HCT116 (cell line): ENCODE results near the gene ABCA1. TPM values are rescaled to one million over a fixed set of nuclear protein-coding genes. Genes with fewer than 3 reads are reported as not detected.

Experiments used
- ATAC-seq: fragments of 200-7000 bp; cut with Tn5 transposase; 2 replicates; pipeline ENCODE4 v1.9.1; 2020; ENCODE audit warnings: mild to moderate bottlenecking, moderate library complexity
- BruUV-seq: library from RNA; stranded (reverse); fragments of 400-500 nt; replicated peaks from 2 replicates; lab custom pipeline; 2021; lab: Mats Ljungman, UMichigan
- CTCF ChIA-PET: fragments of 300-600 bp; sonication (Branson Sonifier 250); formaldehyde crosslinking; loops from one replicate; lab custom pipeline; 2021; ENCODE audit warnings: antibody characterized with exemption; lab: Charles Lee
- POLR2A ChIA-PET: fragments of 300-600, 350-600 bp; sonication (Branson Sonifier 250); formaldehyde crosslinking; loops from one replicate; lab custom pipeline; 2021; ENCODE audit warnings: antibody characterized with exemption; lab: Charles Lee
- RAD21 ChIA-PET, 2 experiments: fragments of 300-600 bp; sonication (Branson Sonifier 250); formaldehyde crosslinking; loops; one replicate each; lab custom pipeline; 2023; ENCODE audit warnings: low total read pairs in 2 of 2; ENCODE audit not compliant: uncharacterized antibody in 2 of 2, unreplicated experiment in 2 of 2, low non-redundant PET in 1 of 2; lab: Charles Lee
- DNase-seq: peaks from one replicate; pipeline ENCODE4 v3.0.0-alpha.2; 2010; ENCODE audit warnings: low read depth, low spot score
- H2AFZ ChIP-seq: fragments of 200-600 bp; shearing (Covaris generic), sonication (generic); 2 replicates; pipeline ENCODE4 v1.6.1; 2017; ENCODE audit warnings: low read depth, mixed run types, mixed read lengths, antibody characterized with exemption, low read length; ENCODE audit not compliant: poor library complexity, severe bottlenecking
- H3K27ac ChIP-seq: 2 replicates; pipeline ENCODE4 v1.5.1; 2012; ENCODE audit warnings: low read depth, low read length
- H3K27me3 ChIP-seq: fragments of 200-600 bp; sonication (generic); 2 replicates; pipeline ENCODE4 v1.6.1; 2016; ENCODE audit warnings: mixed run types, low read length, mixed read lengths; ENCODE audit not compliant: insufficient read depth
- H3K36me3 ChIP-seq, 2 experiments: fragments of 200-500 bp in 1 of 2; fragments of 200-600 bp in 1 of 2; sonication (Bioruptor generic) in 1 of 2; sonication (generic) in 1 of 2; 2 replicates each; pipeline versions ENCODE4 v1.5.1 to v1.6.1; 2014 to 2016; ENCODE audit warnings: low read length in 2 of 2, inconsistent platforms in 1 of 2, mixed read lengths in 1 of 2, mixed run types in 1 of 2; ENCODE audit not compliant: insufficient read depth in 2 of 2, control insufficient read depth in 1 of 2
- H3K4me1 ChIP-seq, 2 experiments: fragments of 200-600 bp in 1 of 2; sonication (generic) in 1 of 2; 2 replicates each; pipeline versions ENCODE4 v1.5.1 to v1.6.1; 2012 to 2017; ENCODE audit warnings: low read length in 2 of 2, inconsistent platforms in 1 of 2, mild to moderate bottlenecking in 1 of 2, mixed read lengths in 1 of 2, mixed run types in 1 of 2, moderate library complexity in 1 of 2; ENCODE audit not compliant: insufficient read depth in 2 of 2, control insufficient read depth in 1 of 2
- H3K4me2 ChIP-seq: fragments of 200-600 bp; sonication (generic); 2 replicates; pipeline ENCODE4 v1.6.1; 2017; ENCODE audit warnings: mixed run types, low read length, mixed read lengths
- H3K4me3 ChIP-seq, 2 experiments: fragments of 200-600 bp in 1 of 2; sonication (generic) in 1 of 2; replicated peaks in 1 of 2; 2 replicates each; pipeline ENCODE4 v1.5.1; 2011 to 2016; ENCODE audit warnings: low read length in 2 of 2, control low read depth in 1 of 2, low read depth in 1 of 2, mild to moderate bottlenecking in 1 of 2, mixed read lengths in 1 of 2, mixed run types in 1 of 2
- H3K79me2 ChIP-seq: fragments of 200-600 bp; sonication (generic); 2 replicates; pipeline ENCODE4 v1.6.1; 2017; ENCODE audit warnings: mild to moderate bottlenecking, mixed run types, low read length, moderate library complexity, mixed read lengths; ENCODE audit not compliant: insufficient read depth
- H3K9ac ChIP-seq: fragments of 200-600 bp; sonication (generic); 2 replicates; pipeline ENCODE4 v1.6.1; 2016; ENCODE audit warnings: low read length, mixed read lengths
- H3K9me2 ChIP-seq: fragments of 200-600 bp; sonication (generic), shearing (Covaris generic); 2 replicates; pipeline ENCODE4 v1.6.1; 2017; ENCODE audit warnings: mixed run types, mild to moderate bottlenecking, moderate library complexity; ENCODE audit not compliant: insufficient read depth
- H3K9me3 ChIP-seq, 2 experiments: fragments of 200-500 bp in 1 of 2; fragments of 200-600 bp in 1 of 2; sonication (Bioruptor generic) in 1 of 2; sonication (generic) in 1 of 2; 2 replicates each; pipeline ENCODE4 v1.6.1; 2014 to 2017; ENCODE audit warnings: low read length in 2 of 2, mixed read lengths in 2 of 2, inconsistent platforms in 1 of 2, low read depth in 1 of 2, mild to moderate bottlenecking in 1 of 2, mixed run types in 1 of 2, moderate library complexity in 1 of 2; ENCODE audit not compliant: control insufficient read depth in 1 of 2, insufficient read depth in 1 of 2
- H4K20me1 ChIP-seq: fragments of 200-600 bp; sonication (generic), shearing (Covaris generic); 2 replicates; pipeline ENCODE4 v1.6.1; 2017; ENCODE audit warnings: mixed run types, mild to moderate bottlenecking, moderate library complexity; ENCODE audit not compliant: insufficient read depth
- ATF3 ChIP-seq: IDR thresholded peaks from 2 replicates; pipeline ENCODE4 v1.6.1; 2012
- CBX3 ChIP-seq: IDR thresholded peaks from 2 replicates; pipeline ENCODE4 v1.6.1; 2012; ENCODE audit warnings: low read depth
- CEBPB ChIP-seq: IDR thresholded peaks from 2 replicates; pipeline ENCODE4 v1.6.1; 2012; ENCODE audit warnings: low read depth
- CTCF ChIP-seq, 3 experiments: fragments of 200-600 bp in 1 of 3; sonication (generic) in 1 of 3; IDR thresholded peaks in 2 of 3; conservative IDR thresholded peaks in 1 of 3; 2 replicates each; pipeline ENCODE4 v1.5.1; 2012 to 2017; ENCODE audit warnings: low read depth in 2 of 3, low read length in 2 of 3, antibody characterized with exemption in 1 of 3, borderline replicate concordance in 1 of 3, control low read depth in 1 of 3, mild to moderate bottlenecking in 1 of 3, mixed read lengths in 1 of 3, mixed run types in 1 of 3, moderate library complexity in 1 of 3; ENCODE audit not compliant: insufficient read depth in 1 of 3
- EGR1 ChIP-seq: IDR thresholded peaks from 2 replicates; pipeline ENCODE4 v1.6.1; 2012; ENCODE audit warnings: low read depth
- ELF1 ChIP-seq: IDR thresholded peaks from 2 replicates; pipeline ENCODE4 v1.6.1; 2012; ENCODE audit warnings: low read depth, borderline replicate concordance
- EZH2 ChIP-seq: fragments of 200-600 bp; sonication (generic); IDR thresholded peaks from 2 replicates; pipeline ENCODE4 v1.6.1; 2017; ENCODE audit warnings: antibody characterized with exemption, mixed run types
- EZH2phosphoT487 ChIP-seq: fragments of 200-600 bp; IDR thresholded peaks from 2 replicates; pipeline ENCODE4 v1.6.1; 2018; ENCODE audit warnings: antibody characterized with exemption, borderline replicate concordance
- FOSL1 ChIP-seq: IDR thresholded peaks from 2 replicates; pipeline ENCODE4 v1.6.1; 2012; ENCODE audit warnings: low read depth
- JUND ChIP-seq: IDR thresholded peaks from 2 replicates; pipeline ENCODE4 v1.6.1; 2012
- MAX ChIP-seq: IDR thresholded peaks from 2 replicates; pipeline ENCODE4 v1.6.1; 2012
- POLR2A ChIP-seq: IDR thresholded peaks from 2 replicates; pipeline ENCODE4 v1.7.0; 2011; ENCODE audit warnings: borderline replicate concordance; ENCODE audit not compliant: insufficient read depth, insufficient read length; ENCODE audit errors: extremely low read depth
- RAD21 ChIP-seq: IDR thresholded peaks from 2 replicates; pipeline ENCODE4 v1.6.1; 2012; ENCODE audit warnings: low read depth, mild to moderate bottlenecking
- REST ChIP-seq: IDR thresholded peaks from 2 replicates; pipeline ENCODE4 v1.6.1; 2012; ENCODE audit warnings: low read depth
- SIN3A ChIP-seq: IDR thresholded peaks from 2 replicates; pipeline ENCODE4 v1.6.1; 2012; ENCODE audit warnings: low read depth
- SP1 ChIP-seq: IDR thresholded peaks from 2 replicates; pipeline ENCODE4 v1.6.1; 2012; ENCODE audit warnings: low read depth
- TCF7L2 ChIP-seq: IDR thresholded peaks from 2 replicates; pipeline ENCODE4 v1.7.0; 2011; ENCODE audit warnings: borderline replicate concordance, inconsistent platforms; ENCODE audit not compliant: insufficient read depth, insufficient read length; ENCODE audit errors: extremely low read depth
- YY1 ChIP-seq: IDR thresholded peaks from 2 replicates; pipeline ENCODE4 v1.6.1; 2011; ENCODE audit warnings: low read length, low read depth, moderate library complexity, mild to moderate bottlenecking; ENCODE audit not compliant: insufficient replicate concordance; ENCODE audit errors: extremely low read depth
- ZFX ChIP-seq: fragments of 450-650 bp; IDR thresholded peaks from 2 replicates; pipeline ENCODE4 v1.6.1; 2017
- ZNF274 ChIP-seq: fragments of 200-500 bp; sonication (Bioruptor generic); IDR thresholded peaks from 2 replicates; pipeline ENCODE4 v1.6.1; 2014; ENCODE audit warnings: mild to moderate bottlenecking, low read depth, low read length, inconsistent platforms
- intact Hi-C: fragments of 100-400 bp; cut with micrococcal nuclease; formaldehyde crosslinking; loops from 2 replicates; pipeline ENCODE4 v1.10.0; 2022
- total RNA-seq: library from RNA; stranded (reverse); gene quantifications from one replicate; pipeline ENCODE4 v1.2.1, GENCODE V29; 2021; ENCODE audit not compliant: unreplicated experiment

ABCA1 gene
- total RNA-seq, 1 experiment from 2014 or later = 0.89 TPM

- Histone ChIP-seq H3K4me2 (no peak overlapping the region), H3K27me3 (no peaks in the 10 kb centered on the region), H3K4me1 (no peaks in the 10 kb centered on the region)
- no peak for DNase-seq
- TF ChIP-seq REST (no peak), CTCF (IDR thresholded peaks at IDR 0.05 in 2 of 3, conservative IDR thresholded peaks at IDR 0.05 in 1 of 3; ENCODE audit: borderline replicate concordance in 1 of 3, insufficient read depth in 1 of 3, low read depth in 2 of 3, low read length in 2 of 3) (no peak), SP1 (no peak), EZH2 (no peak), ZNF274 (no peak), ATF3 (no peak), RAD21 (no peak), YY1 (no peak), EGR1 (no peak), EZH2phosphoT487 (no peak), CBX3 (no peak), ZFX (no peak), ELF1 (no peak), JUND (no peak), CEBPB (no peak), FOSL1 (no peak), SIN3A (no peak), MAX (no peak), POLR2A (no peak), TCF7L2 (no peak)
- TF ChIP-seq, all 23 proteins: peak for 0
- no peak for ATAC-seq
- no peaks in the 10 kb centered on the region for H3K9me2 ChIP-seq
- CTCF ChIA-PET = no interaction called here
- RAD21 ChIA-PET = no interaction called here
- H3K36me3 ChIP-seq = no peaks in the 10 kb centered on the region
- no peaks in the 10 kb centered on the region for H3K9me3 ChIP-seq
- no peaks in the 10 kb centered on the region for H3K79me2 ChIP-seq
- H3K4me3 ChIP-seq = no peak overlapping the region
- no TSS peak for BruUV-seq
- H3K27ac ChIP-seq = no peak overlapping the region
- H3K9ac ChIP-seq = no peak overlapping the region
- POLR2A ChIA-PET = no interaction called here
- H4K20me1 ChIP-seq = no peaks in the 10 kb centered on the region; the same call in 1 of the 2 replicates
- H2AFZ ChIP-seq = no peak overlapping the region
- intact Hi-C loops = no loop called here
Measured at GRCh38 chr9:104802110-104802509, 125.8 kb downstream of the ABCA1 start.
